ENCODE data around the gene AKAP11. TPM values are rescaled to one million over a fixed set of nuclear protein-coding genes. Genes with fewer than 3 reads are reported as not detected.

The AKAP11 gene
- total RNA-seq, 1 donor = 55.9 TPM

GRCh38 chr13:42345367-42345766 is 73.4 kb downstream of the AKAP11 start:
- no peak for DNase-seq (ENCODE audit: low read depth)
- no peak overlapping the region for H3K4me3 ChIP-seq (ENCODE audit: low read depth, low read length)
- TF ChIP-seq, protein P1, sequence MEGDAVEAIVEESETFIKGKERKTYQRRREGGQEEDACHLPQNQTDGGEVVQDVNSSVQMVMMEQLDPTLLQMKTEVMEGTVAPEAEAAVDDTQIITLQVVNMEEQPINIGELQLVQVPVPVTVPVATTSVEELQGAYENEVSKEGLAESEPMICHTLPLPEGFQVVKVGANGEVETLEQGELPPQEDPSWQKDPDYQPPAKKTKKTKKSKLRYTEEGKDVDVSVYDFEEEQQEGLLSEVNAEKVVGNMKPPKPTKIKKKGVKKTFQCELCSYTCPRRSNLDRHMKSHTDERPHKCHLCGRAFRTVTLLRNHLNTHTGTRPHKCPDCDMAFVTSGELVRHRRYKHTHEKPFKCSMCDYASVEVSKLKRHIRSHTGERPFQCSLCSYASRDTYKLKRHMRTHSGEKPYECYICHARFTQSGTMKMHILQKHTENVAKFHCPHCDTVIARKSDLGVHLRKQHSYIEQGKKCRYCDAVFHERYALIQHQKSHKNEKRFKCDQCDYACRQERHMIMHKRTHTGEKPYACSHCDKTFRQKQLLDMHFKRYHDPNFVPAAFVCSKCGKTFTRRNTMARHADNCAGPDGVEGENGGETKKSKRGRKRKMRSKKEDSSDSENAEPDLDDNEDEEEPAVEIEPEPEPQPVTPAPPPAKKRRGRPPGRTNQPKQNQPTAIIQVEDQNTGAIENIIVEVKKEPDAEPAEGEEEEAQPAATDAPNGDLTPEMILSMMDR (IDR thresholded peaks at IDR 0.05; ENCODE audit: insufficient read depth, low read length) = no peak

GRCh38 chr13:42348576-42348975 is 76.6 kb downstream of the AKAP11 start:
- no peak for DNase-seq (ENCODE audit: low read depth)
- no peak overlapping the region for H3K4me3 ChIP-seq (ENCODE audit: low read depth, low read length)
- TF ChIP-seq, protein P1 (IDR thresholded peaks at IDR 0.05; ENCODE audit: insufficient read depth, low read length) = no peak

GRCh38 chr13:42350141-42350540 is 78.2 kb downstream of the AKAP11 start:
- TF ChIP-seq, protein P1 (IDR thresholded peaks at IDR 0.05; ENCODE audit: insufficient read depth, low read length) = no peak
- DNase-seq (ENCODE audit: low read depth) = no peak
- no peak overlapping the region for H3K4me3 ChIP-seq (ENCODE audit: low read depth, low read length)

- TF ChIP-seq, protein P1 (IDR thresholded peaks at IDR 0.05; ENCODE audit: insufficient read depth, low read length) = peak; percentile 41
- H3K4me3 ChIP-seq (ENCODE audit: low read depth, low read length) = no peak overlapping the region
- peak; percentile 84 for DNase-seq (ENCODE audit: low read depth)
These were observed 82.5 kb downstream of the AKAP11 start for GRCh38 chr13:42354241-42355091.

- DNase-seq (ENCODE audit: low read depth) = no peak
- TF ChIP-seq, protein P1 (IDR thresholded peaks at IDR 0.05; ENCODE audit: insufficient read depth, low read length) = no peak
- no peak overlapping the region for H3K4me3 ChIP-seq (ENCODE audit: low read depth, low read length)
These were observed 83.1 kb downstream of the AKAP11 start for GRCh38 chr13:42355092-42355485.

DNA sequence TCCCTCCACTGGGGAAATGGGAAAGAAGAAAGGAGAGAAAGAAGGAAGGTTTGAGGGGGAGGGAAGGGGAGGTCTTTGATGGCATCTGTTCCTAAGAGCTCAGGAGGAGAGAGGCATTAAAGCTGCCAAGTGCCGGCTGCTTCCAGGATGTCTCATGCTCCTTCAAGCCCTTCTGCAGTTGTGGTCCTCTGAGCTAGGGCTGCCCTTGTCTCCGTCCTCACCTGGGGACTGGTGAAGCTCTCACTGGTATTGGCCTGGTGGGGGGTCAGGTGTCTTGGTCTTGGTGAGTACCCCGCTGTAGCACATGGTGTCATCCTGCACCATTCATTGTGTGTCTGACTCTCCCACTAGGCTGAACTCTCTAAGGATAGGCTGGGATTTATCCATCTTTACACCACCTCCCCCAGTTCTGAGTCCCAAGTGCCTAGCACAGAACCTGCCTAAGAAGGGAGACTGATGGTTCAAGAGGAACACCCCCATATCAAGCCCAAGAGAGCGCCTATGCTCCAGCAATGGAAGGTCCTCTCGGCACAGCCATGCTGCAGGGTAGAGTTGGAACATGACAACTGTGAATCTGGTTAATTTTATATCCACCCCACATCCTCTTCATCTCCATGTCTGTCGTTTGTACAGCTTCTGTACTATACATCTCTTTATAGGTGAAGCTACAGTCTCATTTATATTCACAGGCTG is 83.7 kb downstream of the AKAP11 start:
- no peak overlapping the region for H3K4me3 ChIP-seq (ENCODE audit: low read depth, low read length)
- TF ChIP-seq, protein P1 (IDR thresholded peaks at IDR 0.05; ENCODE audit: insufficient read depth, low read length) = no peak
- no peak for DNase-seq (ENCODE audit: low read depth)

All from fibroblast of the aortic adventitia (primary cell).